ENCODE data around the gene ACVR1. TPM values are rescaled to one million over a fixed set of nuclear protein-coding genes. Genes with fewer than 3 reads are reported as not detected.
A peak's percentile ranks its signal among the peaks of the same experiment; 100 is the strongest.

The ACVR1 gene
- 11.4 and 13.9 TPM in 2 replicates for total RNA-seq (2014; rRNA removed; shearing (Covaris generic))
- polyA plus RNA-seq (2014; cell fraction: nucleus; rRNA removed) = 4.0 and 9.8 TPM in 2 replicates

DNA sequence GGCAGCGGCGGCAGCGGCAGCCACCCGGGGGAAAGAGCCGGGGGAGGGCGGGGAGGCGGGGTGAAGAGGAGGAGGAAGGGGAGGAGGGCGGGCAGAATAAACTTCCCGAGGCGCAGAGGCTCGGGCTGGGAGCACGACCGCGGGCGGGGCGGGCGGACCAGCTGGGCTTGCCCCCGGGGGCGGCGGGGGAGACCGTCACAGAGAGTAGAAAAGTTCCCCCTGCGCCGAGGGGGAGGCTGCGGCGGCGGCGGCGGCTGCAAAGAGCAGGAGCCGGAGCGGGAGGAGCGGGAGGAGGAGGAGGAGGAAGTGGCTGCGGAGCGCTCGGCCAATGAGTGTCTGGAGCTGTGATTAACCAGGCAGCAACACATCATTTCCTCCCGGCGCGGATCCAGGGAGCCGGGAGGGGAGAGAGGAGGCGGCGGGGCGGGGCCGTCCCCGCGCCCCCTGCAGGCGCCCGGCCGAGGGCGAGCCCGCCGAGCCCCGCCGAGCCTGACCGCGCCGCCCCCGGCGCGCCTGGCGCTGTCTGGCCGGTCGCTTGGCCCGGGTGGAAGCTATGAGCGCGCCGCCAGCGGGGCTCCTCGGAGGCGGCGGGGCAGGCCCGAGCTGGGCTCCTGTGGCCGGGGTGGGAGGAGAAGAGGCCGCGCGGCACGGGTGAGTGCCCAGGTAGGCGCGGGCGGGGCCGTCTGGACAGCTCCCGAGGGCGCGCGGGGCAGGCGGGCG lies at the start of gene ACVR1:
ACVR1 (minus strand) TSS at position 265 of the 720 bp plus-strand sequence. CDS start 76,837 bp downstream, outside the sequence.
- DNase-seq (ENCODE audit: extremely low read depth, low read depth) = peak; percentile 97

DNA sequence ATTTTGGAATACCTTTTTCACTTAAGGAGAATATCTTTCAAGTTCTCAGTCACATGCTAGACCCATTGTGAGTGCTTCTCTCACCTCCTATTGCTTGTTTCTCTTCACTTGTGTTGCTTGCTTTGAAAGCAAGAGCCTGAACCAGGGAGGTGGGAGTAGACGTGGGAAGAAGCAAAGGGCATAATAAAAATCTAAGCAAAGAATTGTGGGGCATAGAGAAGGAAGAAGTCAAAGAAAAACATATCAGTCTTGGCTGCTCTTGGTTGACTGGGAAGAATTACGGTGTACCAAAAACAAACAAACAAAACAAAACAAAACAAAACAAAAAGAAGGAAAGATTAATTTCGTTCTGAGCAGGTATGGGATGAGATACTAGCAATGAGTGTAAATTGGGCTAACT lies 48.9 kb upstream of the ACVR1 start:
- no peak for DNase-seq (ENCODE audit: extremely low read depth, low read depth)

DNA sequence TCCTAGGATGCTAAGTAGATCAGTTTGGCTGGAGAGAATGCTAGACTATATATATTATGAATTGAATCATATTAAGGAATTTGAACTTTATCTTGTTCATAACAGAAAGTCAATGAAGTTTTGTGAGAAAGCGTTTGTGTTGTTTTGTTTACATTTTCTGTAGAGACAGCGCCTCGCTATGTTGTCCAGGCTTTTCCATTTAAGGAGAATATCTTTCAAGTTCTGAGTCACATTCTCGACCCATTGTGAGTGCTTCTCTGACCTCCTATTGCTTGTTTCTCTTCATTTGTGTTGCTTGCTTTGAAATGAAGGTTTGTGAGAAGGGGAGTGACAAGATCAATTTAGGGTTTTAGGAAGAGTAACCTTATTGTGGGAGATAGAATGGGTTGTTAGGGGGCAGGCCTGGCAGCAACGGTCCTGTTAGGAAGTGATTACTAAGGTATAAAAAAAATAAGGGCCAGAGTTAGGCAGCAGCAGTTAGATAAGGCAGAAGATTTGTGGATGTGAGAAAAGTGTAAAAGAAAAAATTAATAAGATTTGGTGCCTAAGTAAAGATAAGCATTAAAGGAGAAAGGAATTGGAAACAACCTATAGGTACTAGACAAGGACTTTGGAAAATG lies 47.6 kb upstream of the ACVR1 start:
- DNase-seq (ENCODE audit: extremely low read depth, low read depth) = no peak

DNA sequence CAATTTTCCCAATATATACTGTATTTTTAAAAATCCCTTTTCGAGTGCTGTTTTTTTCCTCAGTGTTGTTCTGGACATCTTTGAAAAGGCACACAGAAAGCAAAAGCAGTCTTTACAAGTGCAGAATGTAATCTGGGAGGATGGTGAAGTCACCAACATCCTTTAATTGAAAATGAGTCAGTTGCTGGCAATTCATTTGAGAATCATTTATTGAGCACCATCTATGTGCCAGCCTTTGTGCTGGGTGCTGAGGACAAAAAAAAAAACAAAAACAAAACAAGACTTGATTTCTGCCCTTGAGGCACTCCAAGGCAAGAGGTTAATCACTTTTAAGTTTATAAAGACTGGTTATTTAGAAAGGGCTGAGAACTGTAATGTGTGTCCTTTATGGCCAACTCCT lies 46.7 kb upstream of the ACVR1 start:
- DNase-seq (ENCODE audit: extremely low read depth, low read depth) = no peak

DNA sequence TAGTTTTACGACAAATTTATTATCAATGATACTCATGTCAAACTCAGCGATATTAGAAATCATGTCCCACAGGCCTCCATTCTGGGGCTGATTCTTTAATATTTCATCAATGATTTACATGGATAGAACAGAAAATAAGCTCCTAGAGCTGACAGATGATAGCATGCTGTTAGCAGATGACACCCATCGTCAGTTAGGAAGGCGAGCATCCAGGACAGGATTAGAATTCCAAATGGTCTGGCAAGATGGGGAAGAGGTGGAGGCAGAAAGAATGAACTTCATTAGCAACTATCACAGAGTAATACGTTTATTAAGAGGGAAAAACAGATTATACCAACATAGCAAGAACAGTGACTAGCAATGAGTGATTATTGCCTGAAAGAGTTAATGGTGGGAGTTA lies 46.2 kb upstream of the ACVR1 start:
- DNase-seq (ENCODE audit: extremely low read depth, low read depth) = no peak

DNA sequence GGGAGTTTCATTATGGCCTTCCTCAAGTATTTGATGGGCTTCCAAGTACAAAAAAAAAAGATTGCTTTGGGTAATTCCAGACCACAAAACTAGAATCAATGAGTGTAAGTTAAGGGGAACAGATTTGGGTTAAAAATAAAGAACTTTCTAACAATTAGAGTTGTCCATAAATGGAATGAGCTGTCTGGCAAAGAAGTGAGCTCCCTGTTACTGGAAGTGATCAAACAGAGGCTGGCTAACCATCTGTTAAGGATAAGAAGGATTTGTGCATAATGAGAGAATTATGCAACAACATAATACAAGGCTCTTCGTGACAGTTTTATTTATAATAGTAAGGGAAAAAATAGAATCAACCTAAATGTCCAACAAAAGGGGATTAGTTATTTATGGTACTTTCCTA lies 44.6 kb upstream of the ACVR1 start:
- no peak for DNase-seq (ENCODE audit: extremely low read depth, low read depth)

DNA sequence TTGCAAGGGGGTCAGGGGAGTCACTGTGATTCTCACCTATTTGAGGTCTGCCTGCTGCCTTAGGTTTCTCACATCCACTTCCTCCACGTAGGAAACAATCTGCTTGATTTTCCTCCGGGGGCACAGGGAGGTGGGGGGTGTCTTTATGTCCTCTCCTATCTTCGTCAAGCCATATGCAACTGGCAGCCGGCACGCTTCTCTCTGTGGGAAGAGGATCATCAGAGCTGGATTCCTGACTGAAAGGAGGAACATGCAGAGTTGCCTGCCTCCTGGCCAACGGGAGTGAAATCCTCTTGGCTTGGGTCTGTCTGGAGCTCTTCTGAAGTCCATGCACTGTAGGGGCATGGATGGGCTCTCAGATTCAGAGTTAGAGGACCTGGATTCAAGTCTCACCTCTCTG lies 43.1 kb upstream of the ACVR1 start:
- DNase-seq (ENCODE audit: extremely low read depth, low read depth) = no peak

DNA sequence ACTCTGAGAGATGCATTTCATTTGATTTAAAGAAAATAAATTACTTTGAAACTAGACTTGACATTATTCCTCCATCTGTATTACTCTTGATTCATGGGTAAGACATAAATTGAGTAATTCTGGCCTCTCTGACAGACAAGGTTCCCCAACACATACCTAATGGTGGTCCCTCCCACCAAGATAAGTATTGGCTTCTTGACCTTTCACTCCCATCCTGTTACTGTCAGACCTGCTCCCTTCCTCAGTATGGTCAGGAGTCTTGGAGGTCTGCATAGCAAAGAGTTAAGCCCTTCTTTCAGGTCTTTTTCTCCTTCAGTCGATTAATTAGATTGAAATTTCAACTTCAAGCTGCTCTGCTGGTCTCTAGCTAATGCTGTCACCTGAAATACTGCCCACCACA lies 42.2 kb upstream of the ACVR1 start:
- no peak for DNase-seq (ENCODE audit: extremely low read depth, low read depth)

DNA sequence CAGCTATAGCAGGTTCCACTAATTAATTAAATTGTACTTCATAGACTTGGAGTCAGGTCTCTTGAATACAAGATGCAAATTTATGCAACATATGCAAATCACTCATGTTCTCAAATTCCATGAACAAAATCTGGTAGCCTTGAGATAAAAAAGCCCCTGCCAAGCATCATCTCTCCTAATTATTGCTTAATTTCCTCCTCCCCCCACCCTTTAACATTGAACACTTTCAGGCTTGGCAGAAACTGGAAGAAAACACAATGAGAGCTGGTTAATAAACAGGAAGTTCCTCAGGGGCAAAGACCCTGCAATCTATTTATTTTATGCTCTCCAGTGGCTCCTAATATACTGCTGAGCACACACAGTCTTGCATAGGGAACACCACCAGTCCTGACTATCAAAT lies 35.6 kb upstream of the ACVR1 start:
- no peak for DNase-seq (ENCODE audit: extremely low read depth, low read depth)

DNA sequence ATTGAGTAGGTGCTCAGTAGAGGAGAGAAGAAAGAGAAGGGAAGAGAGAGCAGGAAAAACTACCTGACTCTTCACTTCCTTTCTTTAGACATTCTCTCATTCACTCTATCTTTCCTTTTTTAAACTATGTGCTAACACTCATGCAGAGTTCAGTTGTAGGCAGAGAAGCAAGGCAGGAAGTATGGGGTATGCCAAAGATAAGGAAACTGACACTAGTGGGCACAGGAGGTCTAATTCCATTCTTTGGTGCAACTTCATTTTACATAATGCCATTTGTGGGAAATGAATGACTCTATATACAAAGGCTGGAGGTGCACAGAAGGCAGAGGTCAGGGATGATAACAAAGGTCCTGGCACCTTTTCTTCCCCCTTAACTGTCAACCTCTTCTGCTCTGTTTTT lies 35.1 kb upstream of the ACVR1 start:
- no peak for DNase-seq (ENCODE audit: extremely low read depth, low read depth)

DNA sequence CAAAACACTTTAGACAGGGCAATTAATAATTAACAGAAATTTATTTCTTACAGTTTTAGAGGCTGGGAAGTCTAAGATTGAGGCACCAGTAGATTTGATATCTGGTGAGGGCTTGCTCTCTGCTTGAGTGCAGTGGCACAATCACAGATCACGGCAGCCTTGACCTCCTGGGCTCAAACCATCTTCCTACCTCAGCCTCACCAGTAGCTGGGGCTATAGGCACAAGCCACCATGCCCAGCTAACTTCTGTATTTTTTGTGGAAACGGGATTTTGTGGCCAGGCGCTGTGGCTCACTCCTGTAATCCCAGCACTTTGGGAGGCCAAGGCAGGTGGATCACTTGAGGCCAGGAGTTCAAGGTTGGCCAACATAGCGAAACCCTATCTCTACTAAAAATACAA lies 29.0 kb upstream of the ACVR1 start:
- DNase-seq (ENCODE audit: extremely low read depth, low read depth) = no peak

DNA sequence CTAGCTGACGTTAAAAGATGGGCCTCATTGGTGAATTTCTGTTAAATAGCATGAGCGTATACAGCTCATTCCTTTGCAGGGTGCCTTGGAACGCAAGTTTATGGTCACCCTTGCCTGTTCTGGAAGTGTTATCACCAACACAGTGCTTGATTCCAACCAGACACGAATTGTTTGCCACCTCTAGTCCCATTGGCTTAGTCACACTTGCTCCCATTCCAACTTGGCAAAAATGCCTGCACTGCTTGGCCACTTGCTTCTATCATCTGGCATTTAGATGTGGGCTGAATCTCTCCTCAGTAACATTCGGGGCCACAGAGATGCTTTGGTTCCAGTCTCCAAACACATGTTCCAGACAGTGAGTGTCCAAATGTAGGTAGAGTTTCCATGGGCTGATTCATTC lies 27.5 kb upstream of the ACVR1 start:
- DNase-seq (ENCODE audit: extremely low read depth, low read depth) = no peak

DNA sequence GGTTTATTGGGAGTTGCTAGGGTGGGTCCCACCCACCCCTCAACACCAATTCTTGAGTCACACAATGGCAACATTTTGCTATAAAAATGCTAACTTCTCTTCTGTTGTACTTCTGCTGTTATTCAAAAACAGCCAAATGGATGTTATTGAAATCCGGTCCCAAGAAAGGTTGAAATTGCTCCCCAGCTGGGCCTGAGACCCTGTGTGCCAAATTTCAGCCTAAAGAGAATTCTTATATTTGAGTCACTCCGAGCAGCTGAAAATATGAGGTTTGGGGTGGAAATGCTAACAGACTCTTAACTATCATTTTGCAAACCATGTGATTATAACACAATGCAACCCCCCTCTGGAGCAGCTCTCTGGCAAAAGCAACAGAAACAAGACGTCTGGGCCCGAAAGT lies 27.0 kb upstream of the ACVR1 start:
- DNase-seq (ENCODE audit: extremely low read depth, low read depth) = no peak

DNA sequence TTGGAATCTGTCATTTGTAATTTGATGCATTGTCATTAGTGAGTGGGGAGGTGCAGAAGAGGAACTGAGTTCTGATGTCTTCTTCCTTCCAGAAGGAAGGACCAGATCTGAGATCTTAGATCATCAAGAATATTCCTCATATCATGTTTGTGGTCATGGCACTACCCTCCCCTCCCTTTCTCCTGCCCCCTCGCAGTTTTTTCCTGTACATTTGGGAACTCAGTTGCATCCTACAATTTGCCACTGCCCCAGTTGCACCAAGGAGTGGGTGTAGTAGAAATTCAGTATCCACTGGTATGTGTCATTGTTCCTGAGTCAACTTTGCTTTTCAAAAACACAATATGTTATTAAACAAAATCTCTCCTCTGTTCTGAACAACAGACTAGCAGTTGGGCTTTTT lies 26.6 kb upstream of the ACVR1 start:
- no peak for DNase-seq (ENCODE audit: extremely low read depth, low read depth)

DNA sequence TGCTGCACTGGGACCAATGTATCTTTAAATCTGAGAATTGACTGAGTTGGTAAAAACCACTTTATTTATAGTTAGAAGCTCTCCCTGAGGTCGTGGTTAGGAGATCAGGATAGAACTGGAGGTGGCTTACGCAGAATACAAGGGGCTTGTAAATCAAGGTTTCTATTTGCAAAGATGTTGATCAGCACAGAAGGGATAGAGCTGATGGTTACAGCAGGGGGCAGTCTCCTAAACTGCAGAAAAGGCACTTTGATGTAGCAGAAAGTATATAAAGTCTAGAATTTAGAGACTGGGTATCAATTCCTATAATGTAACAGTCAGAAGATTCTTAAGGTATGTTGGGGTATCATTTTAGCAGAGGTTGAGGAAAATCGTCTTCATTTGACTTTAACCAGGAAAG lies 25.2 kb upstream of the ACVR1 start:
- DNase-seq (ENCODE audit: extremely low read depth, low read depth) = no peak

DNA sequence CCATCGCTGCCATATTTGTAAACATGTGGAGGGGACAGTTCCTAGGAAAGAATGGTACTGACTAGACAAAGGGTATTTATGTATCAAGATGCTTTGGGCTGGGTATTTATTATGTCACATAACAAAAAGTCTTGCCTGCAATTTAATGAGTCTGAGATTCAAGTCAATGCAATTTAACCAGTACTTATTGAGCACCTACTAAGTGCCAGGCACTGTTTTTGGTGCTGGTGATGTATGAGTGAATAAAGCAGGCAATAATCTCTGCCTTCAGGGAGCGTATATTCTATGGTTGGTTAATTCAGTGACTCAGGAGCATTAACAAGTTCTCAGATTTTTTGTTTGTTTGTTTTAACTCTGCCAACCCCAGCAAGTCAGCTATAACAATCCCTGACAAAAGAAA lies 24.6 kb upstream of the ACVR1 start:
- no peak for DNase-seq (ENCODE audit: extremely low read depth, low read depth)

DNA sequence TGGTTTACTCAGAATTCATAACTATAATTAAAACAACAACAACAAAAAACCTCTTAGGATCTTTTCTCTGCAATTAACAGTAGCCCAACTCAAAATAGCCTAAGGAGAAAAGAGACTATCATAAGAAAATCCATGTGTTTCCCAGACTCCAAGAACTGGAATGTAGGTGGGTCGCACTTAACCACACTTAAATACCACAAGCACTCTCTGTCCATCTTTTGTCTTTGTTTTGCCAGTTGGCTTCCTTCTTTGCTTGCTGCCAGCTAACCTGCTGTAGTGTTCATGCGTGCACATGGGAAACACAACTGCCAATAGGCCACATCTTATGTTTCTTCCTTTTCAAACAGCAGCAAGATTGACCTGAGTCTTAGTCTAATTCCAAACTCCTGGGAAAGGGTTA lies 24.1 kb upstream of the ACVR1 start:
- no peak for DNase-seq (ENCODE audit: extremely low read depth, low read depth)

DNA sequence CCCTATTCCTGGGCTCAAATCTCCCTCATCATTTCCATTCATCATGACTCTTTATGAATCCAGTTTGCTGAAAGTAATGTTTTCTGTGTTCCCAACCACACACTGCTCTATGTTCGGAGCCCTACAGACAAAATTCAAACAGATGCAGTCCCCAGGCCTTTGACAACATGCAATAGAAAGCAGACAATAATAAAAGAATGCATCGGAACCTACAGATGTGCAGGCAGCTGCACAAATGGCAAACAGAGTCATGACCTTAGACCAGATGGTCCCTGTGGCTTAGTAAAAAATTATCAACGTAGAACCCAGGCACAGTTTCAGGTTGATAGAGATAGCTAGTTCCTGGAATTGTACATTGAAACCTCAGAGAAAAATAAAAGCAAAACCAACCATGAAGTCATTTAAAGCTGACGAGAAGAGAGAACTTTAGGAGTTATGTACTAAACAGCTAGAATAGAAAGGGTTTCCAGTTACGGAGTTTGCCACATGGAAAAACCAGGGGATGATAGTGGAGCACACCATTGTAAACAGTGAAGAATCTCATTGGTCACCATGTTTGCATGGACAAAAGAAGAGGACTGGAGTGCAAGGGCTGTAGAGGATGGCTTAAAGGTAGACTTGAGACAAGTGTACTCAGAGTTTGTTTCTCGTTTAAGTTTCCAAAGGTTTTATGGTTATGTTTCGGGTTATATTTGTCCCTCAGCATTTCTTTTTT lies 23.2 kb upstream of the ACVR1 start:
- DNase-seq (ENCODE audit: extremely low read depth, low read depth) = no peak

DNA sequence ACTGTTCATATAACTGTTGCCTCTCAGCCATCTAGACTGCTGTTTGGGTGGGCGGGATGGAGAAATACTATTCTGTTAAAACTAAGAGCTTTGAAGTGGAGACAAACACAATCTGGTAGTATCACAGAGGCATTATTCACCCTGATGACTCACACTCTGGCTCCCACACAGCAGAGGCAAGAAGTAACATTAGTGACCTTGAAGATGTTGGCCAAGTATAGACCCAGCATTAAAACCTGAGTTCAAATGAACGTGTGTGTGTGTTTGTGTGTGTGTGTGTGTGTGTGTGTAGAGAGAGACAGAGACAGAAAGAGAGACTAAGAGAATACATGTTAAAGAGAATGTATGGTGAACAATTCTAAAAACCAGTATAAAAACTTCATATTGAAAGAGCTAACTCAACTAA lies 22.5 kb upstream of the ACVR1 start:
- DNase-seq (ENCODE audit: extremely low read depth, low read depth) = no peak

DNA sequence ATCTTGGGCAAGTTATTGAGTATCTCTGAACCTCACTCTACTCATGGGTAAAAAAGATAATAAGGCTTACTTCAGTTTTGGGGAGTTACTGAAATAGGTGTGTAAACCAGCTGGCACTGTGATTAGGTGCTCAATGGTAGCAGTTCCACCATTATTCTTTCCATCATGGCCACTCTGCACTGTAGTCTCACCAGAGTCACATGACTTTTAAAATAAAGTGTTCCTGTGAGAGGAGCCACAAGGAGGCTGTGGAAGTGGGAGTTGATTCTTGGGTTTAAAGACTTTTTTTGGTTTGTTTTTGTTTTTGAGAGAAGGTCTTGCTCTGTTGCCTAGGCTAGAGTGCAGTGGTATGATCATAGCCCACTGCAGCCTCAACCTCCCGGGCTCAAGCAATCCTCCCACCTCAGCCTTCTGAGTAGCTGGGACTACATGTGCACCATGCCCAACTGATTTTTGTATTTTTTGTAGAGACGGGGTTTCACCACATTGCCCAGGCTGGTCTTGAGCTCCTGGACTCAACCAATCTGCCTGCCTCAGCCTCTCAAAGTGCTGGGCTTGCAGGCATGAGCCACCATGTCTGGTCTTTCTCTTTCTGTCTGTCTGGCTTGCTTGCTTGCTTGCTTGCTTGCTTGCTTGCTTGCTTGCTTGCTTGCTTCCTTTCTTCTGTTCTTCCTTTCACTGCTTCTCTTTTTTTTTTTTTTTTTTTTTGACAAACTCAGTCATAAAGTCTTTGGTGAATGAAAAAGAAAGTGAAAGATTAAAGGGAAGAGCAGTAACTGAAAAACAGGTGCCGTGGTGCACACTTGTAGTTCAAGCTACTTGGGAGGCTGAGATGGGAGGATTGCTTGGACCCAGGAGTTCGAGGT lies 21.2 kb upstream of the ACVR1 start:
- DNase-seq (ENCODE audit: extremely low read depth, low read depth) = no peak

DNA sequence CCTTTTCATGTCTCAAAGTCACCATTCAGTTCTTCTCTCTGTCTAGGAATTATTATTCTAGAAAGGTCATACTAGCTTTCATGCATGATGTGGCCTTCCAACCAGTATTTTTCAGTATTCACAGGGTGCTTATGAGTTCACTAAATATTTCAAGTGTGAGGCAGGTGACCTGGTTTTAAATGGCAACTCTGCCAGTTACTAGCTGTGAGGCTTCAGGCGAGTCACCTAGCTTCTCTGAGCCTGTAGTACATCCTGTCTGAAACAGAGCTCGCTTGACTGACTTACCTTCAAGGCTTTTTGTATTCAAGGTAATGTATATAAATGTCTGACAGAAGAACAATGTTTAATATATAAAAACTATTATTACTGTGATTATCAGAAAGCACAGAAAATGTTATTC lies 19.4 kb upstream of the ACVR1 start:
- no peak for DNase-seq (ENCODE audit: extremely low read depth, low read depth)
